Activated naive CD4-positive, alpha-beta T cell treated with Interleukin-2 at 50 U/mL for 16 hours (primary cell): ENCODE data around the gene DCLK1.

Experiments
- DNase-seq: peaks from one replicate; pipeline ENCODE4 v3.0.0-alpha.2; 2020

The DCLK1 gene

GRCh38 chr13:35729926-35730627 lies 401.1 kb downstream of the DCLK1 start:
- no peak for DNase-seq

DNA sequence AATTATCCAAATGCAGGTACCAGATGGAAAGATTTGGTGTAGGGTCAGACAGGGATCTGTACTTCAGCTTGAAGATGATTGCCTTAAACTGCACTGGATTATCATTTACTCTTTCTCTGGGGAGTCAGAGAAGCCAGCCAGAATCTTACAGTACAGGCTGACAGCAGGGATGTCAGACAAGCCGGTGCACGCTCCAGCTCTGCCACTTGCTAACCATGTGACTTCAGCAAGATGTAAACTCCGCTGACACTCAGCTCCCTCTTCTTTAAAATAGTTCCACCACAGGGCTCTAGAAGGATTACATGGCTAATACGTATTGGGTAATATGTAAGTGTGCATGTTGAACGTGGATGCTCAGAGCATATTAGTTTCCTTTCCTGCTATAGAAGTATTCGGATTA lies 403.3 kb downstream of the DCLK1 start:
- no peak for DNase-seq

- DNase-seq, result no peak
Observed at GRCh38 chr13:35724446-35724845, 406.7 kb downstream of the DCLK1 start.

GRCh38 chr13:35723821-35724220 lies 407.4 kb downstream of the DCLK1 start:
- DNase-seq, result no peak

DNA sequence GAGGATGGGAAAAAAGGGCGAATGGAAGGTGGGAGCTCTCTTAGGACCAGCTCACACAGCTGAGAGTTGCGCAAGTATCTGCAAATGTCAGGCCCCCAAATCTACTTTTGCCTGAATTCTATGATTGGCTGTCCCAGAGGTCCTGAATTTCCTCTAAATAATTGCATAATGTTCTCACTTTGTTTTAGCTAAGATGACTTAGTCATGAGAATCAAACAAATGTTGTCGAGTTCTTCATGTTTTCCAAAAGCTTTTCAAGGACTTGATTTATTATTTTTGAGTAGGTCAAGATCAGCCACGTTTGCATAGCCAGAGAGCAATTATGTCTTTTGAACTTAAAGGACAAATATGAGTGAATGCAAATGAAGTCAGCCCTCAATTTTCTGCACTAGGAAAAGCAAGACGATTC lies 408.1 kb downstream of the DCLK1 start:
- DNase-seq, result no peak

DNA sequence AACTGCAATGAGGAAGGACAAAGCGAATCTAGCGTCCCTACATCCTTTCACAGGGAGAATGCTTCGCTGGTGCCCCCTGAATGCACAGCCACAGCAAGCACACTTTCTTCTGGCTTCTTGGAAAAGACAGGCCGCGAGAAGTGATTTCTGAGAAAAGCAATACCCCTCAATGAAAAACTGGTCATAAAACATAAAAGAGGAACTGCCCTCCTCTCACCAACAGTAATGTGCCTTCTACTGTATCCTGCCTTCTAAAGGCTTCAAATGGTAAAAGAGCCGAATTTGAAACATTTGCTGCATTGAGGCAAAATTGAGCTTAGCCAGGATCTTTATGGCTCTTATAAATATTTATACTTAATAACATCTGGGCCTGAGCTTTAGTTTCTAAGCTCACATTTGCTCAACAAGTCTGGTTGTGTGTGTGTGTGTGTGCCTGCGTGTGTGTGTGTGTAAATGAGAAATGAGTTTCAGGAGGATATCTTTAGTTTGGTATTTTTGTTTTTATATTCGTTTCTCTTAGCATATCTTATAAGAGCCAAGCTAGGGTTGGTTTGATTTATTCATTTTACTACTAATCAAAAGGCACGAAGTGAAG lies 408.6 kb downstream of the DCLK1 start:
- DNase-seq, result no peak

- peak; percentile 5 for DNase-seq
Observed at GRCh38 chr13:35720690-35721554, 410.3 kb downstream of the DCLK1 start.

- no peak for DNase-seq
Observed at GRCh38 chr13:35720290-35720689, 410.9 kb downstream of the DCLK1 start.
